ENCODE data around the gene TMEM220.
"Not testable (repeated sequence)": the region's sequence is repeated elsewhere in the genome, so short reads cannot be mapped to it uniquely, and the experiment has no call there.

Gene TMEM220

GRCh38 chr17:10754109-10754508 is 24.3 kb upstream of the TMEM220 start:
- no peak for DNase-seq

GRCh38 chr17:10752696-10753095 is 22.9 kb upstream of the TMEM220 start:
- no peak for DNase-seq

DNA sequence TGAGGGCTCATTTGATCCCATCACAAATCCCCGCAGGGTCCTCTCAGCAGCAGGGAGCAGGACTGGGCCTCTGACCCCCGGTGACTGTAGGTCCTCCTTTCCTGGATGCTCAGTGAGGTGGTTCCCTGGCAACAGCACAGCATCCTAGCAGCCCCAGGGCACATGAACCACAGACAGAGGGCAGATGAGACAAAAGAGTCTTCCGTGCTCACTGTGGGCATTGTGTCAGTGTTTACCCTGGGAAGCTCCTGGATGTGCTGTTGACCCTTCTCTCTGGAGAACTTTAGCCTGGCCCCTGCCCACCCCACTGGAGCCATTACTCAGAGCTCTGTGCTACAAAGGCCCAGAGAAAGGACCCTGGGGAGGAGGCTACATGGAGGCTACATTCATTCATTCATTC is 21.7 kb upstream of the TMEM220 start:
- no peak for DNase-seq

DNA sequence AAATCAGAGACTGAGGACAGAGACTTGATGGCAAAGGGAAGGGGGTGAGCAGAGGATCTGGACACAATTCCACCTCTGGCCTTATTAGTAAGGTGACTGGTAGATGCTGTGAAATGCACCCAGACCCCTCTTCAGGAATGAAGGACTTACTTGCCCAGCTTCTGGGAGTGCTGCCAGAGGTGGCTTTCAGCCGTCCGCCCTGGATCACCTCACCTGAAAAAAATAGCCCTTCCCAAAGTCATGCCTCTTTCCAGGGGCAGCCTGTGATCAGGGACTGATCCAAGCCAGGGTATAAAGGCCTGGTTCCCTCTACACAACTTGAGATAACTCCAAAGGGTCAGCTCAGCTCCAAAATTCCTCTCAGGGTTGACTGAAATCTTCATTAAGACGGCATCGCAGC is 20.4 kb upstream of the TMEM220 start:
- DNase-seq, result no peak

- DNase-seq, result no peak
Observed at GRCh38 chr17:10748531-10749181, 18.8 kb upstream of the TMEM220 start.

DNA sequence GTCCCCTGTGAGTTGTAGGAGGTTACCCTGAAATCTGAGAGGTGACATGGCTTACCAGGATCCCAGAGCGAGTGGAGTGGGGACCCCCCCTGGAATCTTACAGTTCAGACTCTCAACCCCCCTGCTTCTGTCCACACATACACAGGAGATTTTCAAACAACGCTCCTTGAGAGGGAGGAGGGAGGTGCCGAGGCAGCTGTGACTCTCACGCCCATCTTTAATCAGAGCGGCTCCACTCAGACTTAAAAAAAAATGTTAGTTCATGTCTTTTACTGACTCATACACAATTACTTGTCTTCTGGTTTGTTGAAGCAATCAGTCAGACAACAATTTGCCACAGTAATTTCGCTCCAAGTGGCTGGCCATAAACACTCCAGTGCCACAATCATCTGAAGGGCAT is 15.4 kb upstream of the TMEM220 start:
- DNase-seq, result no peak

DNA sequence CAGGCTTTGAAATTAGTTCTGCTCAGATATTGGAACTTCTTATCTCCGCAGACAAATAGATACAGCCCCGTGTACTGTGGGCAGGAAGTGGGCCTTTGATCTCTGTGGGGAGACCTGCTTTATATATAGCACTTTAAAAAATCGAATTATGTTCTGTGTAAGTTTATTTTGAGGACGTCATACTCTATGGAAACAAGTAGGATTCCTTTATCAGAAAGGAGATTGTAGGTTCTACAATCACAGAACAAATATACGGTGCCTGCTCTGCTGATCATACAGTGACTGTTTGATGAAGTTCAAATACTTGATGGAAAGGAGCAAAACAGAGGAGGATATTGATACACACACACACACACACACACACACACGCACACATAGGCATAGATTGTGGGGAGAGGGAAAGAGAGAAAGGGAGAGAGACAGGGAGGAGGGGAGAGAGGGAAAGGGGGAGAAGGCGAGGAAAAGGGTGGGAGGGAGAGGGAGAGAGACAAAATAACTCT is 14.7 kb upstream of the TMEM220 start:
- DNase-seq, result no peak

DNA sequence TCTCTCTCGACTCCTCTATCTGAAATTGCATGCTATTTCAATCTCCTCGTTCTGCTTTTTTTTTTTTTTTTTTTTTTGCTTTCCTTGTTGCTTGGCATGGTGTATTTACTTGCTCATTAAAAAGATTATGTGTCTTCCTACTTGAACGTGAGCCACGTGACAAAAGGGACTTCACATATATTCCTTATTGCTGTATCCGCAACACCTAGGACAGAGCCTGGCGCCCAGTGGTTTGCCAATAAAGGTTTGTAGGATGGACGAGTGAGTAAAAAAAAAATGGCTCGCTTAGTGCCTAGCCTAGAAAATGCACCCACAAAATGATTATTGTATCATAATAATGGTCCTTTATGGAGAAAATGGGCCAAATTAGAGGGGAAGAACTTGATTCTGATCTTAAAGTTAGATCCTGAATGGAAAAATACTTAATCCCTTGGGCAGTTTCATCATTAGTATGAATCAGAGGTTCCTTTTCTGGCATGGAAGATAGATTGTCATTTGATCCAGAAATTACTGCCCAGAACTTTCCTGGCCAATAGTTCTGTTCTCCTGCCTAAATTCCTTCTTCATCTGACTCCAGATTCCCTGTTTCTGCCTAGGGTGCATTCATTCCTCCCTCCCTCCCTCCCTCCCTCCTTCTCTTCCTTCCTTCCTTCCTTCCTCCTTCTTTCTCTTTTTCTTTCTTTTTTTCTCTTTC is 13.6 kb upstream of the TMEM220 start:
- DNase-seq, result no peak

DNA sequence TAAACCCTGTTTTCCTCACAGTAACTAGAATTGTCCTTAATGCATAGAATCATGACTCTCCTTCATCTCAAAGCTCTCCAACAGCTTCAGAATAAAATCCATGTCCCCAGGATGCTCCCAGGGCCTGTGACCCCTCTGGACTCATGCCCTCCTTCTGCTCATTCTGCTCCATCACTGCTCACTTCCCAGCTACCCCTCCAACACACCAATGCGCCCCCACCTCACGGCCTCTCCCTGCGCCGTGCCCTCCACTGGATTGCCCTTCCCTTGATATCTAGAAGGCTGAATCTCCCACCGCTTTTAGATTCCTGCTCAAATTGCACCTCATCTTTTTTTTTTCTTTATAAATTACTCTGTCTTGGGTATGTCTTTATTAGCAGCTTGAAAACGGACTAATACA is 12.6 kb upstream of the TMEM220 start:
- DNase-seq, result no peak

- DNase-seq, result no peak
Observed at GRCh38 chr17:10741416-10742135, 11.8 kb upstream of the TMEM220 start.

DNA sequence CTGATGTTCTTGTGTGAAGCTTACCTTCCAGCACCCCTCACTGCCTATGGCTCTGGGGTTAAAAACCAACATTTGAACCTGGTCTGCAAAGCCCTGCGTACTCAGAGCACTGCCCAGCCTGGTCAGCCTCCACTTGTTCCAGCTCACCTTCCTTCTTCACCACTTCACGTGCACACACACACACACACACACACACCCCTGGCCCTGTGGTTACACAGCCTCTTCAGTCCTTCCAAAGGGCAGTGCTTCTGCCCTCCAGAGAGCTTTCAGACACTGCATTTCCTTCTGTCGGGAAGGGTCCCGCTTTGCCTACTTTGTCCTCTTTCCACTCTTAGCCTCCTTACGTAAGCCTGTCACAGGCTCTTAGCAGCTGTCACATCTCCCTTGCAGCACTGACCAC is 9.6 kb upstream of the TMEM220 start:
- DNase-seq, result no peak

- no peak for DNase-seq
Observed at GRCh38 chr17:10738521-10739258, 8.9 kb upstream of the TMEM220 start.

DNA sequence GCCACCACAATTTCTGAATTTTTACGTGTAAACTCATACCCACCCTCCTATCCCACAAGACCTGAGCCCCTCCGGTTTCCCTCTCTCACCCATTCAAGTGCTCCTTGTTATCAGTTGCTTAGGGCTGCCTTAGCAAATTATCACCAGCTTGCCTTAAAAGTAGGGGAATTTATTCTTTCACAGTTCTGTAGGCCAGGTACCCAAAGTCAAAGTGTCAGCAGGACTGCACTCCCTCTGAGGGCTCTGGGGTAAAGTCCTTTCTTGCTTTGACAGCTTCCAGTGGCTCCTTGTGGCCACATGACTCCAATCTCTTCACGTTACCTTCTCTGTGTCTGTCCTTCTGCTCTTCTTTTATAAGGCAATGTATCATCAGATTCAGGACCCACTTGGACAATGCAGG is 7.9 kb upstream of the TMEM220 start:
- no peak for DNase-seq

DNA sequence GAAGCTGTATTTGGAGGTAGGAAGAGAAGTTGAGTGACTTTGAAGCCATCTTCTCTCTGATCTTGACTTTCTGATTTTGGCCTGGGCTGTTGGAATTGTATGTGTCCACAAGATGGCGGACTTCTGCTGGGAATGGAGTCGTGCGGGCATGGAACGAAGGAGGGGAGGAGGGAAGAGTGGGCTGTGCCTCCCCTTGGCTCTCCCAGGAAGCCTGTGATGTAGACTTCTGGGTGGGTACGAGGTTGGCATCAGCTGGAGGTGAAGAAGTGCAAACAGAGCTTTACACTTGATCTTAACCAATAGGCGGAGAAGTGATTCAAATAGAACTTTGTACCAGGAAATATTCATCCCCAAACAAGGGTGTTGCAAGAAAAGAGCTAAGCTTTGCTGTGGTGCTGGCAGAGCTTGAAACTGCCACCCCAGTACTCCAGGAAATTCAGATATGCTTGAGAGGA is 7.4 kb upstream of the TMEM220 start:
- DNase-seq, result no peak

DNA sequence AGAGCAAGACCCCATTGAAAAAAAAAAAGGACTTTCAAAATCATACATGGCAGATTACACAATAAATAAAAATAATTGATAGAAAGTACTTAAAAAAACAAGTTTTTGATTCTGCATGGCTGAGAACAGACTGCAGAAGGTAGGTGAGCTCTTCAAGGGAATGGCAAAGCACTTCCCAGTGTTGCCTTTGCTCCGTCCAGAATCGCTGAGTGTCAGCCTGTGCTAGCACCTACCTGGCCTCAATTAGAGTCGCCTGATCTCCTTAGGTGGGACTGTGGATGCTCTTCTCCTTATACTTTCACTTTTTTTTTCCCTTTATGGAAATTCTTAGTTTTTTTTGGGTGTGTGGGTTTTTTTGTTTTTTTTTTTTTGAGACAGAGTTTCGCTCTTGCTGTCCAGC is 6.0 kb upstream of the TMEM220 start:
- no peak for DNase-seq

DNA sequence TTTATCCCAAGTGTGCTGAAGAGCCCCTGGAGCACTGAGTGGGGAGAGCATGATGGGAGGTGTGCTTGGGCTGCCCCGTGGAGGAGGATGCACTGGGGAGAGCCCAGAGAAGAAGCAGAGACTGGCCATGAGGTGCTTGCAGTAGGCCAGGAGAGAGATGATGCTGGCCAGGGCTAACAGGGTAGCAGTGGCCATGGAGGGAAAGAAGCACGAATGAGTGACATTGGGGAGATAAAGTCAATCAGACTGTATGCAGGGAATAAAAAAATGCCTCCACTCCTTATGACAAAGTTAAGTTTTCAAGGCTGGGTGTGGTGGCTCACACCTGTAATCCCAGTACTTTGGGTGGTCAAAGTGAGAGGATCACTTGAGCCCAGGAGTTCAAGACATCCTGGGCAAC is 5.4 kb upstream of the TMEM220 start:
- no peak for DNase-seq

DNA sequence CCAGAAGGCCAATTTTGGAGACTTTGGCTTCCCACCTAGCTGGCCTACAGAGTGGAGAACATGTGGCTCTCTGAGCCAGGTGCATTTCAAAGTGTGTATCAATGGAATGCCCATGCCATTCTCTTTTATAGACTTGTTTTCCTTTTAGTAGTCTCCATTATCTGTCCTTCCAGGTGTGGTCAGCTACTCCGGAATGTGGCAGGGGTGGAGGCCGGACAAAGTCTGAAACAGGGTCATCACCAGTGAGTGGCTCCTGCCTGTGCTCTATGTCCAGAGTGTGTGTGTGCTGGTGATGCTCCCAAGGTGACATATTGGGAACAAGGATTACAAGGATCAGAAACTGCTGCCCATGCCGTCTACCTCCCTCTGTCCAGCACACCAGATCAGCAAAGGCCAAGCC is 3.8 kb upstream of the TMEM220 start:
- DNase-seq, result no peak

GRCh38 chr17:10732121-10732520 is 2.3 kb upstream of the TMEM220 start:
- DNase-seq, result not testable (repeated sequence)

DNA sequence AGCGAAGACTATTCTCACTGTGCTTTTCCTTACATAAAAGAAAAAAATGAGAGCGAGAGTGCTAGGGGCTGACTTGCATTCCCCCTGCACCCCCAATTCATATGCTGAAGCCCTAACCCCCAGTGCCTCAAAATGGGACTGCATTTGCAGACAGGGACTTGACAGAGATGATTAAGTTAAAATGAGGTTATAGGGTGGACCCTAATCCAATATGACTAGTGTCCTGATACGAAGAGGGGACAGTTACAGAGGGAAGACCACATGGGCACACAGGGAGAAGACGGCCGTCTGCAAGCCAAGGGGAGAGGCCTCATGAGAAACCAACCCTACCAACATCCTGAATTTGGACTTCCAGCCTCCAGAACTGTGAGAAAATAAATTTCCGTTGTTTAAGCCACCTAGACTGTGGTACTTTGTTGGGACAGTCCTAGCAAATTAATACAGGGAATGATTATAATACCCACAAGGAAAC is 1.6 kb upstream of the TMEM220 start:
- DNase-seq, result no peak

GRCh38 chr17:10730247-10730646 is 424 bp upstream of the TMEM220 start:
- DNase-seq, result not testable (repeated sequence)

DNA sequence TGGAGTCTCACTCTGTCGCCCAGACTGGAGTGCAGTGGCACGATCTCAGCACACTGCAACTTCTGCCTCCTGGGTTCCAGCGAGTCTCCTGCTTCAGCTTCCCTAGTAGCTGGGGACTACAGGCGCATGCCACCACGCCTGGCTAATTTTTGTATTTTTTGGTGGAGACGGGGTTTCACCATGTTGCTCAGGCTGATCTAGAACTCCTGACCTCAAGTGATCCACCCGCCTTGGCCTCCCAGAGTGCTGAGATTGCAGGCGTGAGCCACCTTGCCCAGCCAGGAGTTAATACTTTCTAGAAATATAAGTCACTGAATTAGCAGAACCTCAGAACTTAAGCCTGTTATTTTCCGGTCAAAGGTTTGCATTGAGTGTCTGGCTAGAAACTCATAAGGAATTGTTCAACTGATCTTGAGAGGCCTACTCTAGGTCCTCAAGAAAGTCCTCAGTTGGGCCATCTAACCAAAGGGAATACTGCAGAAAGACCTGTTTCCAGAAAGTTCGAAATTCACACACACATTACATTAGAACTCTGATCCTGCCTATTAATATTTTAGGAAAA is 1.4 kb downstream of the TMEM220 start:
- no peak for DNase-seq

GRCh38 chr17:10727192-10727591 is 2.6 kb downstream of the TMEM220 start:
- no peak for DNase-seq

DNA sequence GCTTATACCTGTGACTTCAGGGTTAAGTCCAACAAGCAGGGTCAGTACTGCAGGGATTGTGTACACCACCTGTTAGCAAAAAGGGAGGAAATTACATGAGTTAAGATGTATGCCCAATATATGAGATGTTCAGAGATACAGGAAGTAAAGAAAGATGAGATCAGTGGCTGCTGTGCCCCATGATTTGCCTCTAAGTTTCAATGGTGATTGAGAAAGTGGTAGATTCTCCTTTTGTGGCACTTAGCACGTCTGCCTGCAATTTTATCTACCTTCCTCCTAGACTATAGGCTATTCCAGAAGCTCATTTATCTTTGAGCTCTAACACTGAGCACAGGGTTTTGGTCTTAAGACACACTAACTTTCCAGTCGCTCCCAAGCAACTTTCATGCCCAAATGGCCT is 3.6 kb downstream of the TMEM220 start:
- no peak for DNase-seq

All from NCI-H2107 (cell line).